ENCODE measurements around the gene TST. TPM values are rescaled to one million over a fixed set of nuclear protein-coding genes. Genes with fewer than 3 reads are reported as not detected.
A peak's percentile ranks its signal among the peaks of the same experiment; 100 is the strongest.

Gene TST
- total RNA-seq, 6 experiments from 2014 or later, result 18.6 to 32.8 (median 21.7) TPM

DNA sequence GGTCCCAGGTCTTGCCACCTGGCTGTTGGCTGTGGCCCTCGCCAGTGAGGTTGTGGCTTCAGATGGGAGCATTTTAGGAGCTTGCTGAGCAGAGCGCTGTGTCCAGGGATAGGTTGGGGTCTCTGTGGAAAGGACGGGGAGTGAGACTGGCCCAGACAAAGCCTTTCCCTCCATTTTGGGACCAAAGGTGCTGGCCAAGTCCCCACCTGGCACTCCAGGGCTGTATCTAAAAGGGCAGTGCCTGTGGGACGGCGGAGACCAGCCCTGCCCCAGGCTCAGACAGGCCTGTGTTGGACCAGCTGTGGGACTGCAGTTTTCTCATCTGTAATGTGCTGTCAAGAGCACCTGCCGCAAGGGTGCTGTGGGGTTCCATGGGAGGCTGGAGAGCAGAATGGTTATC, 27.3 kb upstream of the TST start:
- Mint-ChIP-seq H3K27me3 (ENCODE audit: insufficient read depth) (no peaks in the 10 kb centered on the region; the same call in none of the 2 replicates), H3K4me3 (no peak overlapping the region), H3K4me1 (ENCODE audit: low read depth) (peaks cover 15% of the 10 kb centered on the region), H3K9me3 (no peaks in the 10 kb centered on the region), H3K36me3 (ENCODE audit: low read depth) (no peaks in the 10 kb centered on the region), H3K27ac (no peak overlapping the region)
- TF ChIP-seq CTCF (IDR thresholded peaks at IDR 0.05), result no peak
- no peak for DNase-seq

GRCh38 chr22:37045958-37046357, 26.7 kb upstream of the TST start:
- Mint-ChIP-seq H3K36me3 (ENCODE audit: low read depth) (no peaks in the 10 kb centered on the region), H3K9me3 (no peaks in the 10 kb centered on the region), H3K4me3 (no peak overlapping the region), H3K27me3 (ENCODE audit: insufficient read depth) (no peaks in the 10 kb centered on the region; the same call in none of the 2 replicates), H3K4me1 (ENCODE audit: low read depth) (peaks cover 21% of the 10 kb centered on the region), H3K27ac (no peak overlapping the region)
- TF ChIP-seq CTCF (IDR thresholded peaks at IDR 0.05), result peak; percentile 85
- DNase-seq, result peak; percentile 41

DNA sequence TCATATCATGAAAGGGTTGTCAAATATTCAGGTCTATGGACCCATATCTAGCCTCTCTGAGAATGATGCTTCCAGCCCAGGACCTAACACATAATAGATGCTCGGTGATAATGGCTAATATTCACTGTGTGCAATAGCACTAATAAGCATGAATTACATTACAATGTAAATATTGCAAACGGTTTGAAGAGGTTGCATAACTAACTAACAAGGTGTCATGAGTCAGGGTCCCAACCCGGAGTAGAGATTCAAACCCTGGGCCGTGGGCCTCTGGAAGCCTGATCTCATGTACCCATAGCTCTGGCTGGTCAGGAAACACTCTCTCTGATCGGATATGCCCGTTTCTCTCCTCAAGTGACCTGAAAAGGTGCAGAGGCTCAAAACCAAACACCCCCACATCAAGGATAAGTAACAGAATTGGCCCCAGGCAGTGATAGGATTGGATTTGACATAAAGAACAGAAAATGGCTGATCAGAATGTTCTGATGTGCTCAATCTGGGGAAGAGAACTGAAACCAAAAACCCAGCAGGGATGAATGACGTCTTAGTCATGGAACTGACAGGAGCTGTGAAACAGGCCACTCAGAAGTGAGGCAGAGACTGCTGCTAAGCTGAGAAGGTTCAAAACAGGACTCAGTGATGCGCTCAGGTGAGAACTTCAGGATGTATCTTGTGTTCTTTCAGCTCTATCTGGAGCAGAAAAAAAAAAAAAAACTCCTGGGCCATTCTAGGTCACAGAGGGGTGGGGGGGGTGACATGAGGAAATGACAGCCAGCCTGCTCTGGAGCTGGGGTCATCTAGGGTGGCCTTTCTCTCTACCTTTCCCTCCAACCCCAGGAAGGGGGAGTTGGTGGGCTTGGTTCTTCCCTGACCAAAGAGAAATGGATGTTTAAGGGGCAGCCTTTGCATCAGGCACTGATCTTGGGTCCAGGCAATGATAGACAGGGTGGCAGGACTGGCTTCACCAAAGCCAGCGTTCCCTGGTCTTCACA, 25.7 kb upstream of the TST start:
- H3K4me1 Mint-ChIP-seq (ENCODE audit: low read depth), result peaks cover 31% of the 10 kb centered on the region

DNA sequence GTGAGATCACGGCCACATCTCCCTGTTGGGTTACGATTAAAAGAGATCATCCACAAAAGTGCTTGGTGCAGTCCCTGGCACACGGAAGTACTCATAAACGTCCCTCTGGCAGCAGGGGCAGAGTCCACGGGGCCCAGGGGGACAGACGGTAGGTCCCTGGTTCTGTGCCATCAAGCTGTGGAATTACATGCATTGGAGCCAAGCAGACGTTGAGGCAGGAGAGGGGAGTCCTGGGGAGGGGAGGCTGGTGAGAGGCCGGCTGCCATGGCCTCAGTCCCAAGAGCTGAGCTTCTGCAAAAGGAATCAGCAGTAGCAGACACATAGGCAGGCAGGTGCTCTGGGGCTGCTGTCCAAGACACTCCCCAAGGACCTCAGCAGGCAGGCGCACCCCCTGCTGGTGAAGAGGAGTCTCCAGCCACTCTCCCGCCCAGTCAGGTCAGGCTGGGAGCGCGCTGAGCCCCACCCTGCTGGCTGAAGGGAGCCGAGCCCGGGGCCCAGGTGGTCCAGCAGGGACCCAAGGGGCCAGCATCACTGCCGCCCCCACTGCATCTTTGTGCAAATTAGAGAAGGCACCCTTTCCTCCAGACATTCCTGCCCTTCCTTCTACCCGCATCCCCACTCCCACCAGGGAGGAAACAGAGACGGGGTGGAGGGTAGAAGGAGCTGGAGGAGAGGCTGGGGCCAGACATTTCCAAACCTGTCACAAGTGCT, 24.7 kb upstream of the TST start:
- TF ChIP-seq CTCF (IDR thresholded peaks at IDR 0.05), result peak; percentile 76
- Mint-ChIP-seq H3K27me3 (ENCODE audit: insufficient read depth) (no peaks in the 10 kb centered on the region; the same call in none of the 2 replicates), H3K27ac (no peak overlapping the region), H3K4me1 (ENCODE audit: low read depth) (peaks cover 32% of the 10 kb centered on the region), H3K36me3 (ENCODE audit: low read depth) (no peaks in the 10 kb centered on the region), H3K4me3 (no peak overlapping the region), H3K9me3 (no peaks in the 10 kb centered on the region)
- peak; percentile 14 for DNase-seq

More for the DNA sequence above, 25.7 kb upstream of the TST start:
- peak overlapping the region; percentile 12; the same call in 1 of the 2 replicates for H3K4me3 Mint-ChIP-seq
- H3K36me3 Mint-ChIP-seq (ENCODE audit: low read depth), result no peaks in the 10 kb centered on the region
- H3K9me3 Mint-ChIP-seq, result no peaks in the 10 kb centered on the region
- no peaks in the 10 kb centered on the region; the same call in none of the 2 replicates for H3K27me3 Mint-ChIP-seq (ENCODE audit: insufficient read depth)
- TF ChIP-seq CTCF (IDR thresholded peaks at IDR 0.05), result no peak
- DNase-seq, result no peak
- no peak overlapping the region for H3K27ac Mint-ChIP-seq

- Mint-ChIP-seq H3K36me3 (ENCODE audit: low read depth) (no peaks in the 10 kb centered on the region), H3K27me3 (ENCODE audit: insufficient read depth) (no peaks in the 10 kb centered on the region; the same call in none of the 2 replicates)
- TF ChIP-seq CTCF (IDR thresholded peaks at IDR 0.05), result no peak
Observed at GRCh38 chr22:37043209-37043827, 24.1 kb upstream of the TST start.

More at GRCh38 chr22:37043209-37043827, 24.1 kb upstream of the TST start:
- Mint-ChIP-seq H3K9me3 (no peaks in the 10 kb centered on the region), H3K4me3 (no peak overlapping the region), H3K27ac (no peak overlapping the region), H3K4me1 (ENCODE audit: low read depth) (peaks cover 32% of the 10 kb centered on the region)
- no peak for DNase-seq
